DND-41 (cell line): Measurements from ENCODE around the gene HSD17B3.

Source experiments
- ATAC-seq: fragments of 200-7000 bp; cut with Tn5 transposase; 3 replicates; pipeline ENCODE4 v1.9.1; 2021; ENCODE audit warnings: low read depth; ENCODE audit not compliant: insufficient read depth
- DNase-seq: peaks from one replicate; pipeline ENCODE4 v3.0.0-alpha.2; 2020
- H2AFZ ChIP-seq: 2 replicates; pipeline ENCODE4 v1.6.0; 2012; ENCODE audit warnings: low read depth, low read length
- H3K27ac ChIP-seq: 2 replicates; pipeline ENCODE4 v1.5.1; 2012; ENCODE audit warnings: low read length, inconsistent platforms
- H3K27me3 ChIP-seq: fragments of 200-600 bp; sonication (generic); 2 replicates; pipeline ENCODE4 v1.6.0; 2012; ENCODE audit warnings: low read length, mild to moderate bottlenecking, inconsistent platforms; ENCODE audit not compliant: insufficient read depth, poor library complexity
- H3K36me3 ChIP-seq: 2 replicates; pipeline ENCODE4 v1.5.1; 2012; ENCODE audit warnings: low read length, inconsistent platforms; ENCODE audit not compliant: insufficient read depth
- H3K4me1 ChIP-seq: 2 replicates; pipeline ENCODE4 v1.5.1; 2012; ENCODE audit warnings: mild to moderate bottlenecking, low read length; ENCODE audit not compliant: insufficient read depth
- H3K4me2 ChIP-seq: 2 replicates; pipeline ENCODE4 v1.6.0; 2012; ENCODE audit warnings: mild to moderate bottlenecking, moderate library complexity, low read length, inconsistent platforms; ENCODE audit not compliant: insufficient read depth
- H3K4me3 ChIP-seq, 2 experiments: fragments of 200-600 bp in 1 of 2; shearing (Covaris generic) in 1 of 2; 2 replicates each; pipeline ENCODE4 v1.5.1; 2012 to 2016; ENCODE audit warnings: inconsistent platforms in 2 of 2, low read length in 2 of 2, mild to moderate bottlenecking in 2 of 2, low read depth in 1 of 2, moderate library complexity in 1 of 2
- H3K79me2 ChIP-seq: 2 replicates; pipeline ENCODE4 v1.6.0; 2012; ENCODE audit warnings: low read length, inconsistent platforms; ENCODE audit not compliant: insufficient read depth
- H3K9ac ChIP-seq: 2 replicates; pipeline ENCODE4 v1.6.0; 2012; ENCODE audit warnings: low read depth, mild to moderate bottlenecking, inconsistent platforms, low read length, moderate library complexity
- H3K9me3 ChIP-seq: 2 replicates; pipeline ENCODE4 v1.5.1; 2012; ENCODE audit warnings: low read length, moderate library complexity, mild to moderate bottlenecking, inconsistent platforms; ENCODE audit not compliant: insufficient read depth, severe bottlenecking
- H4K20me1 ChIP-seq: 2 replicates; pipeline ENCODE4 v1.6.0; 2012; ENCODE audit warnings: low read length; ENCODE audit not compliant: insufficient read depth
- EZH2 ChIP-seq: IDR thresholded peaks from 3 replicates; pipeline ENCODE4 v1.6.1; 2012; ENCODE audit warnings: borderline replicate concordance, low read depth, mild to moderate bottlenecking, moderate library complexity, low read length, inconsistent platforms; ENCODE audit not compliant: severe bottlenecking
- TF ChIP-seq, protein P1 (sequence below): IDR thresholded peaks from 2 replicates; pipeline ENCODE4 v1.5.1; 2012; ENCODE audit warnings: borderline replicate concordance, low read length, moderate library complexity, mild to moderate bottlenecking; ENCODE audit not compliant: poor library complexity, severe bottlenecking; ENCODE audit errors: extremely low read depth

Gene HSD17B3

DNA sequence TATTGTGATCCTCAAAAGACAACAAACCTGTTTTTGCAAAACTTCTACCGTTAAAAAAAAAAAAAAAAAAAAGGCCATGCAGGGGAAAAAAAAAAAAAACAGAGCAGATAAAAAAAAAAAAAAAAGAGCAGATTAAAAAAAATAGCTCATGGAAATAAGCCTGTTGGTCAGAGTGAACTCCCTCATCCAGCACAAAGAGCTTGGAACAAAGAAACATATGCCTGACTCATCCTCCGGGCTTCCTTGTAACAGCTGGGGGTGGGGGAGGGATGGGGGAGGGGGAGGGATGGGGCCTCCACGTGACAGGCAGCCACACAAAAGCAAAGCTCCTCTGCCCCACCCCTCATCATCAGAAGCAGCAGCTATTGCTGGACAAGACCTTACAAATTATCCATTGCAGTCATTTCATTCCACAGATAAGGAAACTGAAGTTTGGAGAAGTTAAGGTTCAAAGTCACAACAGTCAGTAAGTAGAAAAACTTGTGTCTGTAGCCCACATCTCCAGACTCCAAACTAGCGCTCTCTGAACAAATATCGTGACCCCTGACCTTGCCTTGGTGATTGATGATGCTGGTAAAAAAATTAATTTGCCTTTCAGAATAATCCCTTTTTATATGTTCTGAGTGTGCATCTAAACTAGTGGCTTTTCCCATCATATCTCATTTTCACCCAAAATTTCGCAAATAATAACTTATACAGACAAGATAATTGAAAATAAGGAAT is 42.6 kb upstream of the HSD17B3 start:
- Histone ChIP-seq H3K9me3 (no peaks in the 10 kb centered on the region), H3K27ac (no peak overlapping the region), H3K4me1 (no peaks in the 10 kb centered on the region), H3K4me2 (no peak overlapping the region), H4K20me1 (no peaks in the 10 kb centered on the region), H3K27me3 (no peaks in the 10 kb centered on the region), H3K9ac (no peak overlapping the region), H2AFZ (no peak overlapping the region), H3K4me3 (no peak overlapping the region), H3K36me3 (no peaks in the 10 kb centered on the region), H3K79me2 (no peaks in the 10 kb centered on the region)
- TF ChIP-seq, protein P1, sequence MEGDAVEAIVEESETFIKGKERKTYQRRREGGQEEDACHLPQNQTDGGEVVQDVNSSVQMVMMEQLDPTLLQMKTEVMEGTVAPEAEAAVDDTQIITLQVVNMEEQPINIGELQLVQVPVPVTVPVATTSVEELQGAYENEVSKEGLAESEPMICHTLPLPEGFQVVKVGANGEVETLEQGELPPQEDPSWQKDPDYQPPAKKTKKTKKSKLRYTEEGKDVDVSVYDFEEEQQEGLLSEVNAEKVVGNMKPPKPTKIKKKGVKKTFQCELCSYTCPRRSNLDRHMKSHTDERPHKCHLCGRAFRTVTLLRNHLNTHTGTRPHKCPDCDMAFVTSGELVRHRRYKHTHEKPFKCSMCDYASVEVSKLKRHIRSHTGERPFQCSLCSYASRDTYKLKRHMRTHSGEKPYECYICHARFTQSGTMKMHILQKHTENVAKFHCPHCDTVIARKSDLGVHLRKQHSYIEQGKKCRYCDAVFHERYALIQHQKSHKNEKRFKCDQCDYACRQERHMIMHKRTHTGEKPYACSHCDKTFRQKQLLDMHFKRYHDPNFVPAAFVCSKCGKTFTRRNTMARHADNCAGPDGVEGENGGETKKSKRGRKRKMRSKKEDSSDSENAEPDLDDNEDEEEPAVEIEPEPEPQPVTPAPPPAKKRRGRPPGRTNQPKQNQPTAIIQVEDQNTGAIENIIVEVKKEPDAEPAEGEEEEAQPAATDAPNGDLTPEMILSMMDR: no peak
- no peak for TF ChIP-seq EZH2
- ATAC-seq (no peak), DNase-seq (no peak)

DNA sequence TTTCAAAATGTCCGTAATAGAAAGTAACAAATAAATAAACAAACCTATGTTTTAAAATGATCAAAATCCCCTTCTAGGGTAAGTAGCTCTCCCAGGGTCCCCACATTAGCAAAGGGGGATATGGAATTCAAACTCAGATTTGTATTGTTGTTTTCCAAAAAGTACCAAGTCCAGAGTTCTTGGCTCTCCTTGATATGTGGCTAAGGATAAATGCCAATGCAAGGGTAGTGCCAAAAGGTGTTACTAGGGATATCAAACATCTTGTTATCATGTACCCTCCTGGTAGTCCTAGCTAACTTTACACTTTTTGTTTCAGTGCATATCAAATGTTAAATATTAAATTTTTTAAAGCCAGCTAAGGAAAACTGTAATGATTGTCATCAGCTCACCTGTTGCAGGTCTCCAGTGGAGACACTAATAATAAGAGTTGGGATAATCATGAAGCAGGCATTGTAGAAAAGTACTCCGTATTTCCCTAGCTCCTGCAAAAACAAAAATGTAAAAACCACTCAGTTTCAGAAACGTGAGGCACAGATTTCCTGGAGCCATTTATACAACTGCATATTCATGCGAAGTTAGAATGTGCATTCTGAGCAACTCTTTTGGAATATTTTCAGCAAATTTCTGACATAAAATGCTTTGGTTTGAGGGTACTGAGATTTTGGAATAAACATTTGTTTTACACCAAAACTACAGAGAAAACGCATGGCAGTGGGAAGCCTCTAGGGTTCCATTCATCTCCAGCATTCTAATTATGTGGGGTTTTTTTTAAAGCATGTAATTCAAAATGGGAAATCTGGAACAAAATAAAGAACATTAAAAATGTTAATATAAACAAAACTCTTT is 41.8 kb upstream of the HSD17B3 start:
- no peak for TF ChIP-seq EZH2
- TF ChIP-seq, protein P1: no peak
- ATAC-seq: no peak
- no peaks in the 10 kb centered on the region for H3K27me3 ChIP-seq
- H3K4me2 ChIP-seq: no peak overlapping the region
- H3K27ac ChIP-seq: no peak overlapping the region
- no peak overlapping the region for H2AFZ ChIP-seq
- no peaks in the 10 kb centered on the region for H3K9me3 ChIP-seq
- H3K4me3 ChIP-seq: no peak overlapping the region
- H4K20me1 ChIP-seq: no peaks in the 10 kb centered on the region
- no peak overlapping the region for H3K9ac ChIP-seq
- H3K79me2 ChIP-seq: no peaks in the 10 kb centered on the region
- H3K4me1 ChIP-seq: no peaks in the 10 kb centered on the region
- no peak for DNase-seq
- no peaks in the 10 kb centered on the region for H3K36me3 ChIP-seq

DNA sequence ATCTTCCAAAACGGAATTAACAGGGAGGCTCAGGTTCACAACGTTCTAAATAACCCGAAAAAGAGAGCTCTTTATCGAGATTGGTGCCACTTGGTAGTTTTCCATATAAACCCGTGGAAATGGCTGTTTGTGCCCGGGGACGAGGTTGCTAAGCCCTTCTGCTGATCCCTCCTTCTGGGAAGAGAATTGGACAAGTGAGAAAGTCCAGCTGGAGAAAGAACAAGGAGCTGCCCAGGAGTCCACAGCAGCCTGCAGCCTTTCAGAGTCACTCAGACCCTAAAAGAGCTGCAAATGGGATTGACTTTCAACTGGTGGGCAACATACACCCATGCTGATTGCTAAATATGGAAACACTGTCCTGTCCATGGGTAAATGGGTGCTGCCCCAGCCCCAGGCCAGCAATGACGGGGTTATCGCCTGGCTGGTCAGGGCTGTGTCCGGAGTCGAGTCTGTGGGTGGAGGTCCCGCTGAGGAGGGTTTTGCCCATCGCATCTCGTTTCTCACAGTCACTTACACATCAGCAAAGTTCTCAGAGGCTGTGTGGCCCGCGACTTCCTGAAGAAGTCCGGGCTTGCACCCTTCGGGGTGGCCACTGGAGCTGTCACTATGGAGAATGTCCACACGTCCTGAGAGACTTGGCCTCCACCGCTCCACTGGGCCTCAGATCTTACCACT is 40.7 kb upstream of the HSD17B3 start:
- H3K27me3 ChIP-seq: no peaks in the 10 kb centered on the region
- no peaks in the 10 kb centered on the region for H3K79me2 ChIP-seq
- no peak overlapping the region for H3K4me3 ChIP-seq
- no peaks in the 10 kb centered on the region for H3K36me3 ChIP-seq
- DNase-seq: no peak
- H2AFZ ChIP-seq: no peak overlapping the region
- H3K9ac ChIP-seq: no peak overlapping the region
- H3K4me1 ChIP-seq: no peaks in the 10 kb centered on the region
- no peak for ATAC-seq
- no peak overlapping the region for H3K27ac ChIP-seq
- TF ChIP-seq EZH2: no peak
- TF ChIP-seq, protein P1: no peak
- no peak overlapping the region for H3K4me2 ChIP-seq
- H4K20me1 ChIP-seq: no peaks in the 10 kb centered on the region
- no peaks in the 10 kb centered on the region for H3K9me3 ChIP-seq
